ENCODE measurements around the gene G0S2. TPM values are rescaled to one million over a fixed set of nuclear protein-coding genes. Genes with fewer than 3 reads are reported as not detected.
"Not testable (repeated sequence)": the region's sequence is repeated elsewhere in the genome, so short reads cannot be mapped to it uniquely, and the experiment has no call there.

The G0S2 gene
- total RNA-seq, 2 donors from 2014 or later: 59.9 to 221 TPM

DNA sequence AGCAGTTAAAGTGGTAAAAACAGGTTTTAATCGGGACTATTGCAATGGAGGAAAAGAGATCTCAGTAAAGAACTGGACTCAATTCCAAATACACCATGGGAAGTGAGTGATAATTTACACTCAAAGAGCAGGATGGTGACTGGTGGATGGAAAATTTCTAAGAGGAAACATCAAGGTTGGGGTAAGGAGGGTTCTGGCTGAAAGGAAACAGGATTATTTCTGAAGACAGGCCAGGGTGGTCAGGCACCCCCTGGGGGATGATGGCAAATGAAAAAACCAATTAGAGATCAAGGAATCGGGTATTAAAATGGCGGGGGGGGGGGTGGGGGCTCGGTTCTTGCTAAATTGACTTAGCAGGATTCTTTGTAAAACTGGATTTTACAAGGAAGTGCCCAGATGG lies 17.1 kb downstream of the G0S2 start:
- no peak for DNase-seq
- H3K9me3 ChIP-seq: no peaks in the 10 kb centered on the region
- intact Hi-C loops (cut with DNase I): loop anchor here (5.0 kb wide), 1 partner anchor 115 kb away; no protein-coding TSS in a partner anchor
- no peak for ATAC-seq
- no peak overlapping the region for H3K4me3 ChIP-seq
- H3K27me3 ChIP-seq: no peaks in the 10 kb centered on the region
- TF ChIP-seq, protein P1, sequence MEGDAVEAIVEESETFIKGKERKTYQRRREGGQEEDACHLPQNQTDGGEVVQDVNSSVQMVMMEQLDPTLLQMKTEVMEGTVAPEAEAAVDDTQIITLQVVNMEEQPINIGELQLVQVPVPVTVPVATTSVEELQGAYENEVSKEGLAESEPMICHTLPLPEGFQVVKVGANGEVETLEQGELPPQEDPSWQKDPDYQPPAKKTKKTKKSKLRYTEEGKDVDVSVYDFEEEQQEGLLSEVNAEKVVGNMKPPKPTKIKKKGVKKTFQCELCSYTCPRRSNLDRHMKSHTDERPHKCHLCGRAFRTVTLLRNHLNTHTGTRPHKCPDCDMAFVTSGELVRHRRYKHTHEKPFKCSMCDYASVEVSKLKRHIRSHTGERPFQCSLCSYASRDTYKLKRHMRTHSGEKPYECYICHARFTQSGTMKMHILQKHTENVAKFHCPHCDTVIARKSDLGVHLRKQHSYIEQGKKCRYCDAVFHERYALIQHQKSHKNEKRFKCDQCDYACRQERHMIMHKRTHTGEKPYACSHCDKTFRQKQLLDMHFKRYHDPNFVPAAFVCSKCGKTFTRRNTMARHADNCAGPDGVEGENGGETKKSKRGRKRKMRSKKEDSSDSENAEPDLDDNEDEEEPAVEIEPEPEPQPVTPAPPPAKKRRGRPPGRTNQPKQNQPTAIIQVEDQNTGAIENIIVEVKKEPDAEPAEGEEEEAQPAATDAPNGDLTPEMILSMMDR (IDR thresholded peaks at IDR 0.05): no peak
- H3K36me3 ChIP-seq (replicated peaks in 1 of 2; ENCODE audit: insufficient read depth in 1 of 2, low read depth in 2 of 2): no peaks in the 10 kb centered on the region
- peaks cover 6% of the 10 kb centered on the region for H3K4me1 ChIP-seq
- no peak overlapping the region for H3K27ac ChIP-seq
- whole genome bisulfite sequencing, 2 donors: 38 to 42% methylated on average over 4 of the region's 4 CpGs

DNA sequence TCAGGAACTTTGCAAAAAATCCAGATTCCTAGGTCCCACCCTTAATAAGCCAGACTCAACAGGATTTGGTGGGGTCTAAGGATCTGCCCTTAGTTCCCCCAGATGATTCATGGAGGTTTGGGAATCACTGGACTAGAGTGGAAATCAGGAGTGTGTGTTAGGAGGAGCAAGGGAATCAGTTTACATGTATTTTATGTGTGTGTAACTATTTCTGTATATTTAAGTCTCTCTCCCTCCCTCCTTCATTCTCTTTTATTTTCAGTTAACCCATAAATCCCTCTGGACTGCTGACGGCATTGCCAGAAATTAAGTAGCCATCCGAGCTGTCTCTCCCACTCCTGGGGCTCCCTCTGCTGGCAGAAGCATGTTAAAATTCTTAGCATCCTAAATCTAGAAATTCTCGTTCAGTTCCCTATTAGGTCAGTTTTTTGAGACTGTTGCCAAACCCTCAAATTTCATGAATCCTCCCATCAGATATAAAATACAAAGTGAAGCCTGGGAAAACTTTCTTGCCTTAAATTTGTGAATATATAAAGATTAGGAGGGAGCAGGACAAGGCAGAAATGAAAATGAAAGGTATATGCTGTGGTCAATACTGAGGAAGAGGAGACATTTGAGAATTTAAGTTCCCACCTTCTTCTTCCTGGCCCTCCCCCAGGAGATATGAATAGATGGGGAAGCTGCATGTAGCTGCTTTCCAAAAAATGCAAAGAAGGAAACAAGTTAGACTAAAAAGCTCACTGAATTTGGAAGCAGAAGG lies 17.7 kb downstream of the G0S2 start:
- intact Hi-C loops (cut with DNase I): loop anchor here (5.0 kb wide), 1 partner anchor 116 kb away; no protein-coding TSS in a partner anchor
- Histone ChIP-seq H3K36me3 (replicated peaks in 1 of 2; ENCODE audit: insufficient read depth in 1 of 2, low read depth in 2 of 2) (no peaks in the 10 kb centered on the region), H3K9me3 (no peaks in the 10 kb centered on the region), H3K4me1 (peaks cover 6% of the 10 kb centered on the region), H3K27me3 (no peaks in the 10 kb centered on the region), H3K27ac (no peak overlapping the region), H3K4me3 (no peak overlapping the region)
- TF ChIP-seq POLR2A (IDR thresholded peaks at IDR 0.05): no peak
- TF ChIP-seq, protein P1 (IDR thresholded peaks at IDR 0.05): peak; percentile 62 to 91 (median 89)
- ATAC-seq (peak; percentile 68), DNase-seq (peak; percentile 74 to 80 (median 76))
- 0 to 2% methylated on average over 3 of the region's 3 CpGs for WGBS, 2 donors

DNA sequence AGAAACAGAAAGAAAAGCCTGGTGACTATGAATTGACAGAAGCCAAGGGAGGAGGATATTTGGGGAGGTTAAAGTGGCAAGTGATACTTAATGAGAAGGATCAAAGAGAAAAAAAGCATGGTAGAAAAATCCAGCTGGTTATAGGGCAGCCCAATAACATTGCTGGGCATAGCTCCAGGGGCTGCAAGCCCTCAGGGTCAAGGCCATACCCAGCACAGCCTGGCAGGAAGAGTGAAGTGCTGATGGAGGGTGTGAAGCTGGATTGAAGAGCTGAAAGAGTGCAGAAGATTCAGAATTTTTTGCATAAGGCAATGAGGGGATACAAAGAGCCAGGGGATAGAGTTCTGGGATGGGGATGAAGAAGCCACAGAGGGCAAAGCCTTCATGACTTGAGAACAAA lies 21.5 kb downstream of the G0S2 start:
- TF ChIP-seq, protein P1 (IDR thresholded peaks at IDR 0.05): no peak
- no peak for TF ChIP-seq POLR2A (IDR thresholded peaks at IDR 0.05)
- H3K36me3 ChIP-seq (replicated peaks in 1 of 2; ENCODE audit: insufficient read depth in 1 of 2, low read depth in 2 of 2): no peaks in the 10 kb centered on the region
- no peaks in the 10 kb centered on the region for H3K9me3 ChIP-seq
- no peak overlapping the region for H3K4me3 ChIP-seq
- peaks cover 6% of the 10 kb centered on the region for H3K4me1 ChIP-seq
- intact Hi-C loops (cut with DNase I): loop anchor here (5.0 kb wide), 1 partner anchor 94 kb away; no protein-coding TSS in a partner anchor
- H3K27me3 ChIP-seq: no peaks in the 10 kb centered on the region
- no peak overlapping the region for H3K27ac ChIP-seq
- ATAC-seq (no peak), DNase-seq (no peak)

DNA sequence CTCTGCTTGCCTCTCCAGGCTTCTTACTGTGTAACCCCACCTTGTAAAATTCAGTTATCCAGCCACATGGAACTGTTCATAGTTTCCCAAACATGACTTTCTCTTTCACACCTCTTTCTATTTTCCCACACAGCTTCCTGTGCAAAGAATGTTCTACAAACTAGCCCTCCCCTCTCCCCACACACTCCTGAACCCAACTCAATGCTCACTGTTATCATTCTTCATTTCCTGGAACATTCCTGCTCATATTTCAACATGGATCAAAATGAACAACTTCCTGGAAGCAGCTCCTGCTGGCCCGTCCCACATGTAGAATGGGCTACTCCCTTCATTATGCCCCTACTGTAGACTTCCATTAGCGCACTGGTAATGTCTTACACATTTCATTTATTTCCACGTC lies 21.9 kb downstream of the G0S2 start:
- H3K4me3 ChIP-seq: no peak overlapping the region
- no peaks in the 10 kb centered on the region for H3K36me3 ChIP-seq (replicated peaks in 1 of 2; ENCODE audit: insufficient read depth in 1 of 2, low read depth in 2 of 2)
- H3K4me1 ChIP-seq: peaks cover 6% of the 10 kb centered on the region
- TF ChIP-seq, protein P1 (IDR thresholded peaks at IDR 0.05): no peak
- TF ChIP-seq POLR2A (IDR thresholded peaks at IDR 0.05): no peak
- DNase-seq: no peak
- no peaks in the 10 kb centered on the region for H3K9me3 ChIP-seq
- no peaks in the 10 kb centered on the region for H3K27me3 ChIP-seq
- peak; percentile 42 for ATAC-seq
- intact Hi-C loops (cut with DNase I): loop anchor here (5.0 kb wide), 1 partner anchor 95 kb away; no protein-coding TSS in a partner anchor
- 81 to 83% methylated on average over 3 of the region's 3 CpGs for WGBS, 2 donors
- H3K27ac ChIP-seq: no peak overlapping the region

DNA sequence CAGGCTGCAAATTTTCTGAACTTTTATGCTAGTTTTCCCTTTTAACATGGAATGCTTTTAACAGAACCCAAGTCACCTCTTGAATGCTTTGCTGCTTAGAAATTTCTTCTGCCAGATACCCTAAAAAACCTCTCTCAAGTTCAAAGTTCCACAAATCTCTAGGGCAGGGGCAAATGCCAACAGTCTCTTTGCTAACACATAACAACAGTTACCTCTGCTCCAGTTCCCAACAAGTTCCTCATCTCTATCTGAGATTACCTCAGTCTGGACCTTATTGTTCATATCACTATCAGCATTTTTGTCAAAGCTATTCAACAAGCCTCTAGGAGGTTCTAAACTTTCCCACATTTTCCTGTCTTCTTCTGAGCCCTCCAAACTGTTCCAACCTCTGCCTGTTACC lies 25.5 kb downstream of the G0S2 start:
- H3K36me3 ChIP-seq (replicated peaks in 1 of 2; ENCODE audit: insufficient read depth in 1 of 2, low read depth in 2 of 2); DNase-seq; ATAC-seq; H3K4me3 ChIP-seq; H3K27me3 ChIP-seq; H3K27ac ChIP-seq; H3K9me3 ChIP-seq; H3K4me1 ChIP-seq; intact Hi-C loops (cut with DNase I): not testable (repeated sequence)
